H1 (cell line): ENCODE results near the gene ITPR1. TPM values are rescaled to one million over a fixed set of nuclear protein-coding genes. Genes with fewer than 3 reads are reported as not detected.

ENCODE experiments used
- CTCF ChIA-PET: fragments of 300-600 bp; sonication (Branson Sonifier 250); formaldehyde crosslinking; loops from one replicate; lab custom pipeline; 2021; ENCODE audit not compliant: partially characterized antibody; lab: Charles Lee
- POLR2A ChIA-PET: fragments of 300-600 bp; sonication (Branson Sonifier 250); formaldehyde crosslinking; loops from one replicate; lab custom pipeline; 2021; ENCODE audit warnings: inconsistent platforms; ENCODE audit not compliant: partially characterized antibody; lab: Charles Lee
- DNase-seq, 2 experiments: peaks; one replicate each; pipeline versions ENCODE4 v3.0.0 to v3.0.0-alpha.2; 2010 to 2022; ENCODE audit warnings: low spot score in 2 of 2, low read depth in 1 of 2, mixed read lengths in 1 of 2
- FAIRE-seq: peaks from 2 replicates; lab custom pipeline; 2011; peaks lifted over from hg19 to GRCh38; lab: Jason Lieb, UNC
- H2AFZ ChIP-seq: 2 replicates; pipeline ENCODE4 v1.8.1; 2012; ENCODE audit warnings: low read length, inconsistent platforms
- H2AK5ac ChIP-seq: 2 replicates; pipeline ENCODE4 v1.6.1; 2013; ENCODE audit warnings: low read depth, low read length
- H2BK120ac ChIP-seq: replicated peaks from 2 replicates; pipeline ENCODE3; 2013; ENCODE audit warnings: low read depth, low read length, inconsistent platforms
- H2BK12ac ChIP-seq: 2 replicates; pipeline ENCODE4 v1.6.1; 2013; ENCODE audit warnings: low read depth, low read length
- H2BK15ac ChIP-seq: 2 replicates; pipeline ENCODE4 v1.6.1; 2013; ENCODE audit warnings: low read length
- H2BK20ac ChIP-seq: 2 replicates; pipeline ENCODE4 v1.6.1; 2013; ENCODE audit warnings: low read length
- H2BK5ac ChIP-seq: 2 replicates; pipeline ENCODE4 v1.6.1; 2013; ENCODE audit warnings: low read depth, low read length
- H3K14ac ChIP-seq: 2 replicates; pipeline ENCODE4 v1.6.1; 2013; ENCODE audit warnings: inconsistent platforms; ENCODE audit not compliant: insufficient read length
- H3K18ac ChIP-seq: 2 replicates; pipeline ENCODE4 v1.6.1; 2013; ENCODE audit warnings: low read length; ENCODE audit errors: extremely low read depth
- H3K23ac ChIP-seq: 2 replicates; pipeline ENCODE4 v1.6.1; 2013; ENCODE audit warnings: inconsistent platforms; ENCODE audit not compliant: insufficient read length
- H3K23me2 ChIP-seq: 2 replicates; pipeline ENCODE4 v1.6.1; 2013; ENCODE audit warnings: low read depth, low read length
- H3K27ac ChIP-seq: 2 replicates; pipeline ENCODE4 v1.6.1; 2011; ENCODE audit warnings: low read depth, low read length, inconsistent platforms
- H3K27me3 ChIP-seq, 4 experiments: replicated peaks in 1 of 4; 1 replicate in 1 of 4; 2 replicates in 3 of 4; pipeline versions ENCODE4 v1.6.1 to v1.8.1; 2011 to 2013; ENCODE audit warnings: low read length in 3 of 4, mild to moderate bottlenecking in 3 of 4, inconsistent platforms in 2 of 4, mixed read lengths in 2 of 4, moderate library complexity in 1 of 4; ENCODE audit not compliant: control insufficient read depth in 3 of 4, insufficient read depth in 3 of 4; ENCODE audit errors: extremely low read depth in 1 of 4
- H3K36me3 ChIP-seq, 4 experiments: 2 replicates each; pipeline versions ENCODE4 v1.6.1 to v1.8.1; 2011 to 2013; ENCODE audit warnings: mild to moderate bottlenecking in 4 of 4, low read length in 3 of 4, moderate library complexity in 2 of 4, control low read depth in 1 of 4, inconsistent platforms in 1 of 4; ENCODE audit not compliant: insufficient read depth in 4 of 4, control insufficient read depth in 2 of 4
- H3K4ac ChIP-seq: replicated peaks from 2 replicates; pipeline ENCODE3; 2013; ENCODE audit warnings: low read length, low read depth, mixed read lengths, inconsistent platforms; ENCODE audit not compliant: insufficient read length
- H3K4me1 ChIP-seq, 4 experiments: replicated peaks in 1 of 4; 1 replicate in 1 of 4; 2 replicates in 3 of 4; pipeline versions ENCODE4 v1.6.1 to v1.8.1; 2011 to 2013; ENCODE audit warnings: low read length in 3 of 4, inconsistent platforms in 2 of 4, mixed read lengths in 1 of 4; ENCODE audit not compliant: insufficient read depth in 4 of 4, control insufficient read depth in 3 of 4
- H3K4me2 ChIP-seq, 2 experiments: 2 replicates each; pipeline versions ENCODE4 v1.6.1 to v1.8.1; 2011 to 2013; ENCODE audit warnings: low read depth in 2 of 2, low read length in 2 of 2, control low read depth in 1 of 2, inconsistent platforms in 1 of 2, mild to moderate bottlenecking in 1 of 2; ENCODE audit not compliant: insufficient read depth in 1 of 2
- H3K4me3 ChIP-seq, 4 experiments: fragments of 200-600, 300-600 bp in 1 of 4; sonication (generic), shearing (Covaris generic), sonication (Bioruptor Twin) in 1 of 4; 2 replicates each; pipeline versions ENCODE4 v1.5.1 to v1.8.1; 2011 to 2016; ENCODE audit warnings: low read length in 4 of 4, low read depth in 3 of 4, control low read depth in 2 of 4, inconsistent platforms in 2 of 4, mild to moderate bottlenecking in 2 of 4, mixed read lengths in 1 of 4, moderate library complexity in 1 of 4; ENCODE audit not compliant: insufficient read depth in 2 of 4; ENCODE audit errors: extremely low read depth in 1 of 4
- H3K56ac ChIP-seq: replicated peaks from 2 replicates; pipeline ENCODE3; 2013; ENCODE audit warnings: low read depth, mild to moderate bottlenecking, mixed read lengths, low read length, inconsistent platforms; ENCODE audit not compliant: insufficient read length
- H3K79me1 ChIP-seq: 2 replicates; pipeline ENCODE4 v1.6.1; 2013; ENCODE audit warnings: low read depth, low read length, control low read depth
- H3K79me2 ChIP-seq, 2 experiments: 2 replicates each; pipeline versions ENCODE4 v1.6.1 to v1.8.1; 2012 to 2013; ENCODE audit warnings: low read length in 2 of 2, mild to moderate bottlenecking in 2 of 2, inconsistent platforms in 1 of 2; ENCODE audit not compliant: insufficient read depth in 2 of 2, control insufficient read depth in 1 of 2
- H3K9ac ChIP-seq, 4 experiments: replicated peaks in 1 of 4; 1 replicate in 1 of 4; 2 replicates in 3 of 4; pipeline versions ENCODE4 v1.6.1 to v1.8.1; 2011 to 2013; ENCODE audit warnings: low read depth in 3 of 4, low read length in 3 of 4, control low read depth in 2 of 4, mild to moderate bottlenecking in 2 of 4, moderate library complexity in 2 of 4, inconsistent platforms in 1 of 4; ENCODE audit errors: extremely low read depth in 1 of 4
- H3K9me3 ChIP-seq, 2 experiments: 2 replicates each; pipeline versions ENCODE4 v1.6.1 to v1.8.1; 2012 to 2013; ENCODE audit warnings: mild to moderate bottlenecking in 2 of 2, moderate library complexity in 2 of 2, control low read depth in 1 of 2, inconsistent platforms in 1 of 2, low read depth in 1 of 2, low read length in 1 of 2, mixed read lengths in 1 of 2; ENCODE audit not compliant: insufficient read depth in 2 of 2
- H4K20me1 ChIP-seq, 2 experiments: replicated peaks in 1 of 2; 2 replicates each; pipeline versions ENCODE3 to v1.8.1; 2011 to 2013; ENCODE audit warnings: inconsistent platforms in 2 of 2, low read length in 2 of 2, mild to moderate bottlenecking in 1 of 2; ENCODE audit not compliant: insufficient read depth in 2 of 2, control insufficient read depth in 1 of 2
- H4K5ac ChIP-seq: 2 replicates; pipeline ENCODE4 v1.6.1; 2013; ENCODE audit warnings: low read length, low read depth, mixed read lengths, inconsistent platforms; ENCODE audit not compliant: insufficient read length
- H4K8ac ChIP-seq: 2 replicates; pipeline ENCODE4 v1.8.0; 2013; ENCODE audit warnings: mild to moderate bottlenecking, moderate library complexity, low read length, inconsistent platforms; ENCODE audit not compliant: insufficient read depth; ENCODE audit errors: extremely low read depth
- H4K91ac ChIP-seq: replicated peaks from 2 replicates; pipeline ENCODE3; 2013; ENCODE audit warnings: low read length, mixed read lengths, inconsistent platforms; ENCODE audit not compliant: insufficient read length
- BCL11A ChIP-seq, 2 experiments: IDR thresholded peaks; one replicate each; pipeline ENCODE4 v1.6.1; 2011; ENCODE audit warnings: low read depth in 2 of 2, low read length in 2 of 2, mild to moderate bottlenecking in 2 of 2
- BRCA1 ChIP-seq: IDR thresholded peaks from 2 replicates; pipeline ENCODE4 v1.6.1; 2012; ENCODE audit warnings: low read depth, low read length, improper control_type of control experiment
- CBX8 ChIP-seq: fragments of 300-800, 300-1000 bp; sonication (generic); IDR thresholded peaks from 2 replicates; pipeline ENCODE4 v1.7.1; 2016; ENCODE audit warnings: low read depth, low read length, borderline replicate concordance
- HDAC2 ChIP-seq, 2 experiments: fragments of 300-600 bp in 1 of 2; sonication (generic) in 1 of 2; IDR thresholded peaks; 2 replicates each; pipeline ENCODE4 v1.6.1; 2011 to 2012; ENCODE audit warnings: low read depth in 2 of 2, low read length in 2 of 2, mild to moderate bottlenecking in 2 of 2, moderate library complexity in 2 of 2, borderline replicate concordance in 1 of 2, inconsistent platforms in 1 of 2
- MAFK ChIP-seq: IDR thresholded peaks from 2 replicates; pipeline ENCODE4 v1.6.1; 2012; ENCODE audit warnings: low read depth, mild to moderate bottlenecking, improper control_type of control experiment, low read length
- NRF1 ChIP-seq: IDR thresholded peaks from 2 replicates; pipeline ENCODE4 v1.6.1; 2011; ENCODE audit warnings: mild to moderate bottlenecking, low read depth, low read length, improper control_type of control experiment
- PHF8 ChIP-seq: fragments of 200-600 bp; sonication (generic); conservative IDR thresholded peaks from 2 replicates; pipeline ENCODE4 v1.7.1; 2012; ENCODE audit warnings: low read depth, mild to moderate bottlenecking, inconsistent platforms, low read length, moderate library complexity
- RXRA ChIP-seq: IDR thresholded peaks from 2 replicates; pipeline ENCODE4 v1.6.1; 2011; ENCODE audit warnings: low read depth, mild to moderate bottlenecking, low read length, moderate library complexity; ENCODE audit not compliant: insufficient read depth
- SIN3A ChIP-seq, 2 experiments: IDR thresholded peaks in 1 of 2; conservative IDR thresholded peaks in 1 of 2; 2 replicates each; pipeline ENCODE4 v1.6.1; 2011 to 2012; ENCODE audit warnings: low read length in 2 of 2, improper control_type of control experiment in 1 of 2, low read depth in 1 of 2, mild to moderate bottlenecking in 1 of 2
- SIX5 ChIP-seq: IDR thresholded peaks from 2 replicates; pipeline ENCODE4 v1.6.1; 2011; ENCODE audit warnings: mild to moderate bottlenecking, low read depth, low read length
- SP2 ChIP-seq: IDR thresholded peaks from 2 replicates; pipeline ENCODE4 v1.6.1; 2012; ENCODE audit warnings: mild to moderate bottlenecking, low read length, inconsistent platforms
- TAF1 ChIP-seq: IDR thresholded peaks from 2 replicates; pipeline ENCODE4 v1.6.1; 2011; ENCODE audit warnings: mild to moderate bottlenecking, low read depth, low read length
- ZNF274 ChIP-seq: IDR thresholded peaks from 2 replicates; pipeline ENCODE4 v1.7.0; 2012; ENCODE audit warnings: low read length, borderline replicate concordance; ENCODE audit errors: extremely low read depth
- WGBS, 2 experiments: shearing (Covaris generic) in 1 of 2; methylation state at CpG; one replicate each; pipeline versions ENCODE4 v1.1.6 to v1.1.7; 2013 to 2015; ENCODE audit warnings: low lambda C conversion rate in 2 of 2, mixed read lengths in 2 of 2, inconsistent platforms in 1 of 2, low coverage in 1 of 2, missing lambda C conversion rate in 1 of 2; ENCODE audit not compliant: insufficient replicate concordance in 2 of 2, insufficient coverage in 1 of 2, insufficient read length in 1 of 2; ENCODE audit errors: extremely low coverage in 1 of 2, missing lambda C conversion rate in 1 of 2; 5-methylcytosine and 5-hydroxymethylcytosine counted together
- polyA plus RNA-seq, 7 experiments: library from polyadenylated mRNA; depleted of rRNA in 3 of 7; stranded (reverse) in 5 of 7; unstranded in 2 of 7; fragments of >200 nt in 5 of 7; fragments of 200-250 nt in 2 of 7; gene quantifications; 1 replicate in 5 of 7; 2 replicates in 1 of 7; 4 replicates in 1 of 7; pipeline versions ENCODE4 v1.2.1 to v1.2.3, GENCODE V29; 2011 to 2013; ENCODE audit warnings: missing spikeins in 2 of 7, mixed read lengths in 2 of 7
- total RNA-seq: library from RNA; stranded (reverse); fragmentation: NEBNext Ultra II Directional; extraction: Animal tissue kit (Norgen Biotek cat#: 25700); gene quantifications from 2 replicates; pipeline ENCODE4 v1.2.1, GENCODE V29; 2021

The ITPR1 gene
- total and polyA plus RNA-seq, 2 of the 8 experiments (the other 6 are each of a cell fraction or from before 2014, with no cell fraction given): 2.5 to 16.3 TPM

- DNase-seq (no peak), FAIRE-seq (no peak)
- no peak overlapping the region for H4K91ac ChIP-seq
- H2BK15ac ChIP-seq: no peak overlapping the region
- H4K5ac ChIP-seq: no peak overlapping the region
- H3K27ac ChIP-seq: no peak overlapping the region
- no peaks in the 10 kb centered on the region for H4K20me1 ChIP-seq
- no peak overlapping the region for H2AK5ac ChIP-seq
- H3K4me1 ChIP-seq: peaks cover 0 to 3% (median 0%) of the 10 kb centered on the region in 4 experiments; a peak in 2 of 7 replicates
- no peak overlapping the region for H2BK12ac ChIP-seq
- H3K9me3 ChIP-seq: no peaks in the 10 kb centered on the region
- no peak overlapping the region for H3K14ac ChIP-seq
- no peak overlapping the region for H2BK20ac ChIP-seq
- POLR2A ChIA-PET: no interaction called here
- H3K79me2 ChIP-seq: no peaks in the 10 kb centered on the region
- CTCF ChIA-PET: interaction anchor here (0.7 to 2.0 kb wide), 7 partner anchors 13 to 183 kb away, joined by 3 to 12 read pairs (median 3); no protein-coding TSS in a partner anchor
- H4K8ac ChIP-seq: no peak overlapping the region
- no peak overlapping the region for H3K18ac ChIP-seq
- no peaks in the 10 kb centered on the region for H3K27me3 ChIP-seq
- H3K4ac ChIP-seq: no peak overlapping the region
- no peaks in the 10 kb centered on the region for H3K79me1 ChIP-seq
- no peak overlapping the region for H2BK120ac ChIP-seq
- no peak overlapping the region for H3K4me3 ChIP-seq
- H2BK5ac ChIP-seq: no peak overlapping the region
- H2AFZ ChIP-seq: no peak overlapping the region
- H3K4me2 ChIP-seq: no peak overlapping the region
- H3K23ac ChIP-seq: no peak overlapping the region
- no peak overlapping the region for H3K56ac ChIP-seq
- no peaks in the 10 kb centered on the region for H3K36me3 ChIP-seq
- 91% methylated on average over 10 of the region's 10 CpGs; no CpG with 5 or more reads in 1 of the 2 experiments for WGBS, 2 experiments
- no peak overlapping the region for H3K9ac ChIP-seq
- H3K23me2 ChIP-seq: no peaks in the 10 kb centered on the region
- TF ChIP-seq ZNF274: no peak
- TF ChIP-seq SP2: no peak
- no peak for TF ChIP-seq PHF8
- TF ChIP-seq HDAC2 (IDR thresholded peaks at IDR 0.05; ENCODE audit: borderline replicate concordance in 1 of 2, low read depth in 2 of 2, low read length in 2 of 2): no peak
- no peak for TF ChIP-seq SIX5
- no peak for TF ChIP-seq BRCA1
- no peak for TF ChIP-seq RXRA
- TF ChIP-seq SIN3A (conservative IDR thresholded peaks at IDR 0.05 in 1 of 2, IDR thresholded peaks at IDR 0.05 in 1 of 2; ENCODE audit: low read depth in 1 of 2, low read length in 2 of 2): no peak
- no peak for TF ChIP-seq TAF1
- no peak for TF ChIP-seq MAFK
- TF ChIP-seq BCL11A (IDR thresholded peaks at IDR 0.05; ENCODE audit: low read depth in 2 of 2, low read length in 2 of 2): no peak
- no peak for TF ChIP-seq CBX8
- no peak for TF ChIP-seq NRF1
Measured at GRCh38 chr3:4894891-4895530, 401.9 kb downstream of the ITPR1 start.
